A549 (cell line): ENCODE results near the gene WNT11. TPM values are rescaled to one million over a fixed set of nuclear protein-coding genes. Genes with fewer than 3 reads are reported as not detected.

Experiments
- ATAC-seq, 2 experiments: fragments of 200-7000 bp in 1 of 2; fragments of >200 bp in 1 of 2; cut with Nextera tagmentation in 1 of 2; cut with Tn5 transposase in 1 of 2; 3 replicates each; pipeline versions ENCODE4 v1.8.0 to v1.9.1; 2018 to 2020; ENCODE audit warnings: mild to moderate bottlenecking in 1 of 2, moderate library complexity in 1 of 2
- CTCF ChIA-PET: fragments of 300-600 bp; sonication (Branson Sonifier 250); formaldehyde crosslinking; extraction: SDS; loops from one replicate; lab custom pipeline; 2021; ENCODE audit warnings: antibody characterized with exemption, inconsistent platforms; lab: Yijun Ruan, JAX
- POLR2A ChIA-PET: fragments of 350-600 bp; formaldehyde crosslinking; extraction: SDS; loops from one replicate; lab custom pipeline; 2021; ENCODE audit warnings: antibody characterized with exemption, inconsistent platforms; lab: Yijun Ruan, JAX
- DNase-seq, 2 experiments: peaks; one replicate each; pipeline versions ENCODE4 v3.0.0 to v3.0.0-alpha.2; 2011 to 2016; ENCODE audit warnings: low read depth in 1 of 2, low spot score in 1 of 2
- FAIRE-seq: peaks from 2 replicates; lab custom pipeline; 2011; peaks lifted over from hg19 to GRCh38; lab: Jason Lieb, UNC
- H3K27ac ChIP-seq, 2 experiments: fragments of >200 bp; sonication (Bioruptor Twin); formaldehyde crosslinking; 3 replicates each; pipeline ENCODE4 v1.5.1; 2016 to 2017
- H3K4me1 ChIP-seq: fragments of >200 bp; sonication (Bioruptor Twin); formaldehyde crosslinking; 3 replicates; pipeline ENCODE4 v1.6.1; 2016
- H3K4me2 ChIP-seq: fragments of >200 bp; sonication (Bioruptor Twin); formaldehyde crosslinking; 3 replicates; pipeline ENCODE4 v1.6.1; 2016
- H3K4me3 ChIP-seq: fragments of >200 bp; sonication (Bioruptor Twin); formaldehyde crosslinking; 3 replicates; pipeline ENCODE4 v1.5.1; 2016
- H3K9me3 ChIP-seq: fragments of >200 bp; sonication (Bioruptor Twin); formaldehyde crosslinking; 3 replicates; pipeline ENCODE4 v1.6.1; 2016
- ATOH8 ChIP-seq: fragments of 250-450 bp; sonication (Bioruptor Pico); IDR thresholded peaks from 2 replicates; pipeline ENCODE4 v1.5.0; 2020; ENCODE audit warnings: low read depth, mild to moderate bottlenecking, moderate library complexity
- CBX2 ChIP-seq: fragments of 200-600 bp; sonication (generic); IDR thresholded peaks from 2 replicates; pipeline ENCODE4 v1.6.1; 2016; ENCODE audit warnings: low read depth, mild to moderate bottlenecking, borderline replicate concordance
- CBX8 ChIP-seq: fragments of 200-600 bp; sonication (generic); IDR thresholded peaks from 2 replicates; pipeline ENCODE4 v1.6.1; 2016
- E2F6 ChIP-seq: IDR thresholded peaks from 2 replicates; pipeline ENCODE4 v1.6.1; 2012; ENCODE audit warnings: low read depth, borderline replicate concordance
- ELK1 ChIP-seq: fragments of 150-350 bp; IDR thresholded peaks from 2 replicates; pipeline ENCODE4 v1.6.1; 2014; ENCODE audit warnings: low read depth, mild to moderate bottlenecking, low read length
- ESRRA ChIP-seq: fragments of 150-350 bp; IDR thresholded peaks from 2 replicates; pipeline ENCODE4 v1.6.1; 2014; ENCODE audit warnings: mild to moderate bottlenecking, low read length, borderline replicate concordance
- HES2 ChIP-seq: fragments of >200 bp; sonication (Bioruptor Twin); formaldehyde crosslinking; IDR thresholded peaks from 2 replicates; pipeline ENCODE4 v1.6.1; 2016
- HEYL ChIP-seq: fragments of 250-450 bp; sonication (Bioruptor Pico); IDR thresholded peaks from 2 replicates; pipeline ENCODE4 v1.8.0; 2021; ENCODE audit warnings: mild to moderate bottlenecking, moderate library complexity
- HOXB5 ChIP-seq: fragments of 250-450 bp; sonication (Bioruptor Pico); IDR thresholded peaks from 2 replicates; pipeline ENCODE4 v1.5.0; 2020; ENCODE audit warnings: mild to moderate bottlenecking, moderate library complexity
- JUN ChIP-seq, 2 experiments: fragments of >200 bp; sonication (Bioruptor Twin); formaldehyde crosslinking; IDR thresholded peaks; 2 replicates in 1 of 2; 3 replicates in 1 of 2; pipeline ENCODE4 v1.6.1; 2016 to 2017
- KDM5A ChIP-seq: fragments of 200-600 bp; sonication (generic); IDR thresholded peaks from 2 replicates; pipeline ENCODE4 v1.6.1; 2016; ENCODE audit warnings: antibody characterized with exemption, mild to moderate bottlenecking
- MAFK ChIP-seq: fragments of 450-650 bp; IDR thresholded peaks from 2 replicates; pipeline ENCODE4 v1.6.1; 2014; ENCODE audit not compliant: partially characterized antibody
- MAX ChIP-seq: IDR thresholded peaks from 2 replicates; pipeline ENCODE4 v1.6.1; 2012
- MAZ ChIP-seq: fragments of 150-350 bp; IDR thresholded peaks from 2 replicates; pipeline ENCODE4 v1.6.1; 2014; ENCODE audit warnings: antibody characterized with exemption, low read depth, low read length, borderline replicate concordance
- MYC ChIP-seq: IDR thresholded peaks from 2 replicates; pipeline ENCODE4 v1.6.1; 2012; ENCODE audit warnings: mild to moderate bottlenecking, inconsistent platforms, low read length, improper control_type of control experiment, borderline replicate concordance
- POLR2A ChIP-seq: IDR thresholded peaks from 2 replicates; pipeline ENCODE4 v1.6.1; 2012; ENCODE audit warnings: mild to moderate bottlenecking, low read length
- POLR2AphosphoS2 ChIP-seq: conservative IDR thresholded peaks from 2 replicates; pipeline ENCODE4 v1.6.1; 2012; ENCODE audit warnings: low read length, improper control_type of control experiment, inconsistent platforms
- RARB ChIP-seq: fragments of 250-450 bp; sonication (Bioruptor Pico); IDR thresholded peaks from 2 replicates; pipeline ENCODE4 v1.8.0; 2021; ENCODE audit warnings: mild to moderate bottlenecking, moderate library complexity
- REST ChIP-seq: fragments of 200-600 bp; sonication (generic); IDR thresholded peaks from 2 replicates; pipeline ENCODE4 v1.6.1; 2016; ENCODE audit warnings: antibody characterized with exemption, mild to moderate bottlenecking, moderate library complexity
- RNF2 ChIP-seq: fragments of 200-600 bp; sonication (generic); IDR thresholded peaks from 2 replicates; pipeline ENCODE4 v1.6.1; 2016; ENCODE audit warnings: low read depth, mild to moderate bottlenecking, antibody characterized with exemption, moderate library complexity, borderline replicate concordance
- SMC3 ChIP-seq: fragments of >200 bp; sonication (Bioruptor Twin); formaldehyde crosslinking; IDR thresholded peaks from 3 replicates; pipeline ENCODE4 v1.6.1; 2018; ENCODE audit warnings: inconsistent platforms
- SREBF2 ChIP-seq: fragments of 450-650 bp; IDR thresholded peaks from 2 replicates; pipeline ENCODE4 v1.6.1; 2014; ENCODE audit warnings: mild to moderate bottlenecking, moderate library complexity
- TP53 ChIP-seq: fragments of 250-450 bp; sonication (Bioruptor Pico); IDR thresholded peaks from 2 replicates; pipeline ENCODE4 v1.5.0; 2021; ENCODE audit warnings: mild to moderate bottlenecking, moderate library complexity
- ZNF302 ChIP-seq: fragments of 250-450 bp; sonication (Bioruptor Pico); IDR thresholded peaks from 2 replicates; pipeline ENCODE4 v1.9.0; 2021; ENCODE audit warnings: inconsistent platforms, mild to moderate bottlenecking, moderate library complexity
- ZSCAN20 ChIP-seq: fragments of 250-450 bp; sonication (Bioruptor Pico); IDR thresholded peaks from 2 replicates; pipeline ENCODE4 v1.8.0; 2022; ENCODE audit warnings: mild to moderate bottlenecking, moderate library complexity
- WGBS: methylation state at CpG from one replicate; pipeline ENCODE4 v1.1.6; 2017; ENCODE audit errors: missing lambda C conversion rate; 5-methylcytosine and 5-hydroxymethylcytosine counted together
- polyA minus RNA-seq: library from RNA; depleted of rRNA, polyadenylated mRNA; stranded (reverse); fragments of >200 nt; gene quantifications from 2 replicates; pipeline ENCODE4 v1.2.3, GENCODE V29; 2011; rRNA and poly(A)+ RNA removed
- polyA plus RNA-seq, 4 experiments: library from polyadenylated mRNA; depleted of rRNA in 3 of 4; stranded (reverse); fragments of >200 nt; fragmentation: RNase III in 1 of 4; extraction: RNeasy Plus Mini Kit Qiagen cat#74134 plus additional on column Dnase treatment in 1 of 4; gene quantifications; 2 replicates in 3 of 4; 3 replicates in 1 of 4; pipeline ENCODE4 v1.2.3, GENCODE V29; 2011 to 2017

WNT11 gene
- polyA plus RNA-seq (2011; rRNA removed) (0.57 and 0.78 TPM in 2 replicates), polyA plus RNA-seq (2017; fragmentation: RNase III; extraction: RNeasy Plus Mini Kit Qiagen cat#74134 plus additional on column Dnase treatment) (0.36 to 0.76 TPM (median 0.42 TPM) in 3 replicates), polyA minus RNA-seq (0.58 and 0.66 TPM in 2 replicates)
- polyA plus RNA-seq (2012; cell fraction: cytosol; rRNA removed), result 0.99 and 1.3 TPM in 2 replicates
- 2.2 and 2.4 TPM in 2 replicates for polyA plus RNA-seq (2012; cell fraction: nucleus; rRNA removed)

- Histone ChIP-seq H3K4me2 (peak within 1 kb of the TSS; percentile 99), H3K27ac (peak within 1 kb of the TSS; percentile 45 to 69; a peak in 5 of 6 replicates), H3K4me3 (peak within 1 kb of the TSS; percentile 60)
- DNase-seq, result peak; percentile 35 to 40
- CTCF ChIA-PET, result interaction anchor here (0.6 to 13.1 kb wide), 36 partner anchors 11 to 501 kb away, joined by 3 to 222 read pairs (median 10); no protein-coding TSS in a partner anchor
- TF ChIP-seq MAFK, result no peak
- no peak for TF ChIP-seq ELK1
- peak; percentile 17; the same call in 1 of the 2 replicates for TF ChIP-seq MAX
- TF ChIP-seq E2F6, result no peak; the same call in 1 of the 2 replicates
- no peak for TF ChIP-seq JUN (IDR thresholded peaks at IDR 0.05)
- no peak for TF ChIP-seq ZSCAN20 (CRISPR knock-in tag)
- no peak for TF ChIP-seq MAZ
- TF ChIP-seq, all 56 proteins: peak for 1
- H3K4me1 ChIP-seq, result 0 out of 3 replicates have a peak, but pooled peaks cover 9% of the 10 kb centered on the region
- WGBS, result 5% methylated on average over 46 of the region's 80 CpGs
- FAIRE-seq (no peak), ATAC-seq (peak; percentile 7 to 13; a peak in 2 of 6 replicates)
- POLR2A ChIA-PET, result interaction anchor here (1.1 kb wide), 1 partner anchor 623 kb away, joined by 4 read pairs; no protein-coding TSS in a partner anchor
- no peaks in the 10 kb centered on the region for H3K9me3 ChIP-seq
Observed at GRCh38 chr11:76206327-76207081, at the start of gene WNT11. TSS of gene WNT11 (minus strand) at chr11:76206502. CDS start at chr11:76206407, 95 bp downstream.

- no peak for DNase-seq
- H3K27ac ChIP-seq, result no peak overlapping the region
- WGBS, result 66% methylated on average over 9 of the region's 9 CpGs
- H3K9me3 ChIP-seq, result no peaks in the 10 kb centered on the region
- H3K4me3 ChIP-seq, result no peak overlapping the region
- ChIA-PET CTCF (interaction anchor here (1.6 to 4.4 kb wide), 3 partner anchors 10 to 65 kb away, joined by 6 to 23 read pairs (median 21); no protein-coding TSS in a partner anchor), POLR2A (interaction anchor here (1.3 kb wide), 1 partner anchor 17 kb away, joined by 4 read pairs; no protein-coding TSS in a partner anchor)
- FAIRE-seq, result no peak
- no peak for TF ChIP-seq SREBF2
- no peak for TF ChIP-seq TP53 (CRISPR knock-in tag)
- no peak for TF ChIP-seq ZNF302
- TF ChIP-seq RNF2, result no peak
- no peak for TF ChIP-seq RARB (CRISPR knock-in tag)
- no peaks in the 10 kb centered on the region for H3K4me1 ChIP-seq
- H3K4me2 ChIP-seq, result no peak overlapping the region
- no peak for ATAC-seq
Observed at GRCh38 chr11:76253416-76253815, 47.1 kb upstream of the WNT11 start.

- WGBS, result 55% methylated on average over 9 of the region's 9 CpGs
- ATAC-seq (no peak), DNase-seq (no peak), FAIRE-seq (no peak)
- Histone ChIP-seq H3K4me3 (no peak overlapping the region), H3K4me2 (no peak overlapping the region), H3K9me3 (no peaks in the 10 kb centered on the region), H3K27ac (no peak overlapping the region), H3K4me1 (no peaks in the 10 kb centered on the region)
- CTCF ChIA-PET, result interaction anchor here (1.4 to 4.4 kb wide), 4 partner anchors 10 to 66 kb away, joined by 3 to 23 read pairs (median 14); no protein-coding TSS in a partner anchor
- POLR2A ChIA-PET, result interaction anchor here (1.3 kb wide), 1 partner anchor 16 kb away, joined by 4 read pairs; no protein-coding TSS in a partner anchor
- TF ChIP-seq ATOH8 (CRISPR knock-in tag) (no peak), ESRRA (no peak), HEYL (CRISPR knock-in tag) (no peak), HES2 (no peak), POLR2AphosphoS2 (no peak), CBX2 (no peak), POLR2A (no peak), ZNF302 (no peak), CBX8 (no peak), KDM5A (no peak), HOXB5 (no peak), RARB (CRISPR knock-in tag) (no peak), SREBF2 (no peak), REST (no peak), MYC (no peak), SMC3 (no peak)
Observed at GRCh38 chr11:76252631-76253070, 46.3 kb upstream of the WNT11 start.
